Body of pancreas (tissue), 4 donors: Measurements from ENCODE around the gene CENPO.

ENCODE experiments used
- CTCF ChIP-seq, 7 experiments: fragments of 450-650 bp in 4 of 7; fragments of 200-600 bp in 3 of 7; sonication (generic) in 3 of 7; IDR thresholded peaks; one replicate each; pipeline ENCODE4 v1.5.1; 2016 to 2019; ENCODE audit warnings: antibody characterized with exemption in 7 of 7
- POLR2A ChIP-seq, 3 donors: fragments of 450-650 bp; IDR thresholded peaks; one replicate each; pipeline ENCODE4 v1.6.1; 2016; ENCODE audit warnings: antibody characterized with exemption in 3 of 3, mild to moderate bottlenecking in 2 of 3

GRCh38 chr2:24833821-24834732 is 40.9 kb downstream of the CENPO start:
- TF ChIP-seq CTCF (IDR thresholded peaks at IDR 0.05) (no peak), POLR2A (IDR thresholded peaks at IDR 0.05) (no peak)
